AG09309 (cell line): ENCODE data around the gene ZBTB3.
A peak's percentile ranks its signal among the peaks of the same experiment; 100 is the strongest.

Source experiments
- DNase-seq: peaks from one replicate; pipeline ENCODE4 v3.0.0-alpha.2; 2010; ENCODE audit warnings: low read depth
- H3K4me3 ChIP-seq: 2 replicates; pipeline ENCODE4 v1.5.1; 2011; ENCODE audit warnings: mild to moderate bottlenecking, low read depth, low read length, moderate library complexity; ENCODE audit not compliant: control insufficient read depth
- CTCF ChIP-seq: IDR thresholded peaks from 2 replicates; pipeline ENCODE4 v1.5.1; 2011; ENCODE audit warnings: mild to moderate bottlenecking, low read depth, low read length, inconsistent platforms; ENCODE audit not compliant: insufficient read depth, control insufficient read depth; ENCODE audit errors: missing control alignments

The ZBTB3 gene

GRCh38 chr11:62791501-62792201, 37.7 kb upstream of the ZBTB3 start, which contains the start of gene TMEM223:
Gene TMEM223 (minus strand): TSS chr11:62792006. CDS start chr11:62791994, 12 bp downstream.
- no peak for TF ChIP-seq CTCF
- H3K4me3 ChIP-seq: peak within 1 kb of the TSS; percentile 85
- no peak for DNase-seq

- no peak overlapping the region for H3K4me3 ChIP-seq
- DNase-seq: no peak
- TF ChIP-seq CTCF: no peak
These were observed 35.6 kb upstream of the ZBTB3 start for GRCh38 chr11:62789576-62789975.

GRCh38 chr11:62788991-62789390, 35.0 kb upstream of the ZBTB3 start:
- DNase-seq: no peak
- H3K4me3 ChIP-seq: no peak overlapping the region
- no peak for TF ChIP-seq CTCF

- H3K4me3 ChIP-seq: peak within 1 kb of the TSS; percentile 80
- TF ChIP-seq CTCF: peak; percentile 74
- peak; percentile 86 for DNase-seq
These were observed 33.2 kb upstream of the ZBTB3 start, which contains the start of gene TMEM179B for GRCh38 chr11:62787005-62787759. Gene TMEM179B (plus strand): TSS chr11:62787402. CDS start chr11:62787432, 30 bp downstream.

- peak; percentile 99 for TF ChIP-seq CTCF
- H3K4me3 ChIP-seq: peak overlapping the region; percentile 80
- no peak for DNase-seq
These were observed 32.5 kb upstream of the ZBTB3 start for GRCh38 chr11:62786318-62787004.

- no peak overlapping the region for H3K4me3 ChIP-seq
- TF ChIP-seq CTCF: no peak
- DNase-seq: no peak
These were observed 28.8 kb upstream of the ZBTB3 start for GRCh38 chr11:62782753-62783152.
